GM12878 (cell line): ENCODE data around the gene GALNTL6. TPM values are rescaled to one million over a fixed set of nuclear protein-coding genes. Genes with fewer than 3 reads are reported as not detected.

Experiments used
- ATAC-seq: fragments of 200-7000 bp; cut with Tn5 transposase; 3 replicates; pipeline ENCODE4 v1.9.1; 2020; ENCODE audit warnings: mild to moderate bottlenecking, moderate library complexity
- BruUV-seq: library from RNA; stranded (reverse); fragments of 400-500 nt; replicated peaks from 2 replicates; lab custom pipeline; 2021; lab: Mats Ljungman, UMichigan
- CTCF ChIA-PET: fragments of 300-600 bp; sonication (Branson Sonifier 250); formaldehyde crosslinking; extraction: SDS; loops from one replicate; lab custom pipeline; 2021; ENCODE audit warnings: inconsistent platforms; lab: Yijun Ruan, JAX
- POLR2A ChIA-PET: fragments of 350-600 bp; formaldehyde crosslinking; extraction: SDS; loops from one replicate; lab custom pipeline; 2021; ENCODE audit warnings: inconsistent platforms; lab: Charles Lee
- RAD21 ChIA-PET: fragments of 300-600 bp; sonication (Branson Sonifier 250); formaldehyde crosslinking; loops from one replicate; lab custom pipeline; 2023; ENCODE audit warnings: antibody characterized with exemption; ENCODE audit not compliant: unreplicated experiment; lab: Charles Lee
- SMC1A ChIA-PET: fragments of 300-600 bp; sonication (Branson Sonifier 250); formaldehyde crosslinking; loops from one replicate; lab custom pipeline; 2023; ENCODE audit not compliant: unreplicated experiment, uncharacterized antibody; lab: Charles Lee
- DNase-seq: peaks from one replicate; pipeline ENCODE4 v3.0.0-alpha.2; 2011; ENCODE audit warnings: low read depth, low spot score
- FAIRE-seq: peaks from 3 replicates; lab custom pipeline; 2011; peaks lifted over from hg19 to GRCh38; lab: Jason Lieb, UNC
- H2AFZ ChIP-seq: 2 replicates; pipeline ENCODE4 v1.6.0; 2011; ENCODE audit warnings: low read depth, low read length, control low read depth; ENCODE audit not compliant: control insufficient read depth
- H3K27ac ChIP-seq: 2 replicates; pipeline ENCODE4 v1.5.1; 2011; ENCODE audit warnings: control low read depth; ENCODE audit not compliant: control insufficient read depth, insufficient read depth
- H3K27me3 ChIP-seq, 2 experiments: replicated peaks in 1 of 2; 2 replicates each; pipeline versions ENCODE4 v1.6.0 to v1.6.1; 2011; ENCODE audit warnings: low read length in 1 of 2; ENCODE audit not compliant: control insufficient read depth in 2 of 2, insufficient read depth in 2 of 2
- H3K36me3 ChIP-seq, 2 experiments: 2 replicates each; pipeline ENCODE4 v1.5.1; 2011; ENCODE audit warnings: low read length in 1 of 2; ENCODE audit not compliant: control insufficient read depth in 2 of 2, insufficient read depth in 2 of 2
- H3K4me1 ChIP-seq: 2 replicates; pipeline ENCODE4 v1.6.1; 2011; ENCODE audit warnings: mild to moderate bottlenecking, low read length, moderate library complexity, mixed read lengths; ENCODE audit not compliant: control insufficient read depth, insufficient read depth
- H3K4me2 ChIP-seq: 2 replicates; pipeline ENCODE4 v1.6.0; 2011; ENCODE audit warnings: control low read depth; ENCODE audit not compliant: control insufficient read depth, insufficient read depth
- H3K4me3 ChIP-seq: fragments of 200-600 bp; sonication (generic); 2 replicates; pipeline ENCODE4 v1.5.1; 2016
- H3K79me2 ChIP-seq: 2 replicates; pipeline ENCODE4 v1.6.0; 2011; ENCODE audit warnings: low read length; ENCODE audit not compliant: control insufficient read depth, insufficient read depth
- H3K9ac ChIP-seq: 2 replicates; pipeline ENCODE4 v1.8.0; 2011; ENCODE audit warnings: low read length, control low read depth, mixed read lengths; ENCODE audit not compliant: control insufficient read depth, insufficient read depth
- H3K9me3 ChIP-seq: replicated peaks from 3 replicates; pipeline ENCODE4 v1.5.1; 2011; ENCODE audit warnings: mild to moderate bottlenecking, low read length; ENCODE audit not compliant: control insufficient read depth, insufficient read depth
- H4K20me1 ChIP-seq: 2 replicates; pipeline ENCODE4 v1.6.0; 2011; ENCODE audit not compliant: control insufficient read depth, insufficient read depth
- BMI1 ChIP-seq: fragments of 450-650 bp; IDR thresholded peaks from 2 replicates; pipeline ENCODE4 v1.6.1; 2016; ENCODE audit warnings: mild to moderate bottlenecking, moderate library complexity, borderline replicate concordance
- CEBPB ChIP-seq, 2 experiments: fragments of 150-350 bp in 1 of 2; IDR thresholded peaks; 2 replicates each; pipeline ENCODE4 v1.6.1; 2012 to 2014; ENCODE audit warnings: low read depth in 2 of 2, low read length in 2 of 2, borderline replicate concordance in 1 of 2, inconsistent platforms in 1 of 2
- JUND ChIP-seq: IDR thresholded peaks from 2 replicates; pipeline ENCODE4 v1.6.1; 2012; ENCODE audit warnings: low read depth, mild to moderate bottlenecking, low read length, improper control_type of control experiment, moderate library complexity
- KDM1A ChIP-seq: fragments of 200-600 bp; sonication (generic); IDR thresholded peaks from 2 replicates; pipeline ENCODE4 v1.6.1; 2016; ENCODE audit warnings: borderline replicate concordance
- NR2F1 ChIP-seq: fragments of 450-650 bp; conservative IDR thresholded peaks from 2 replicates; pipeline ENCODE4 v1.6.1; 2017; ENCODE audit warnings: mild to moderate bottlenecking
- PAX8 ChIP-seq: fragments of 450-650 bp; IDR thresholded peaks from 2 replicates; pipeline ENCODE4 v1.6.1; 2017; ENCODE audit warnings: mild to moderate bottlenecking, moderate library complexity
- PML ChIP-seq: IDR thresholded peaks from 2 replicates; pipeline ENCODE4 v1.6.1; 2012; ENCODE audit warnings: low read length, inconsistent platforms
- POU2F2 ChIP-seq: IDR thresholded peaks from 3 replicates; pipeline ENCODE4 v1.6.1; 2011; ENCODE audit warnings: low read depth, mild to moderate bottlenecking, low read length, borderline replicate concordance
- RUNX3 ChIP-seq: IDR thresholded peaks from 2 replicates; pipeline ENCODE4 v1.6.1; 2012; ENCODE audit warnings: low read length, inconsistent platforms
- SMAD1 ChIP-seq: fragments of 450-650 bp; IDR thresholded peaks from 2 replicates; pipeline ENCODE4 v1.6.1; 2018; ENCODE audit warnings: mild to moderate bottlenecking, low read depth; ENCODE audit not compliant: partially characterized antibody
- STAT1 ChIP-seq: fragments of 450-650 bp; conservative IDR thresholded peaks from 2 replicates; pipeline ENCODE4 v1.6.1; 2014; ENCODE audit warnings: antibody characterized with exemption, mild to moderate bottlenecking
- SUPT20H ChIP-seq: IDR thresholded peaks from 2 replicates; pipeline ENCODE4 v1.6.1; 2011; ENCODE audit warnings: low read depth, mild to moderate bottlenecking, low read length, moderate library complexity, borderline replicate concordance; ENCODE audit not compliant: control insufficient read depth
- TCF12 ChIP-seq: IDR thresholded peaks from 2 replicates; pipeline ENCODE4 v1.6.1; 2011; ENCODE audit warnings: low read depth, mild to moderate bottlenecking, low read length
- TCF7 ChIP-seq: IDR thresholded peaks from 2 replicates; pipeline ENCODE4 v1.6.1; 2014; ENCODE audit warnings: antibody characterized with exemption, borderline replicate concordance
- YBX1 ChIP-seq: fragments of 450-650 bp; IDR thresholded peaks from 2 replicates; pipeline ENCODE4 v1.6.1; 2016; ENCODE audit warnings: antibody characterized with exemption
- ZNF24 ChIP-seq: fragments of 450-650 bp; IDR thresholded peaks from 2 replicates; pipeline ENCODE4 v1.6.1; 2017; ENCODE audit warnings: antibody characterized with exemption, mild to moderate bottlenecking
- ZZZ3 ChIP-seq: IDR thresholded peaks from 2 replicates; pipeline ENCODE4 v1.6.1; 2011; ENCODE audit warnings: low read depth; ENCODE audit not compliant: control insufficient read depth, insufficient read length
- WGBS: methylation state at CpG from one replicate; pipeline ENCODE4 v1.1.6; 2016; ENCODE audit warnings: low lambda C conversion rate; ENCODE audit not compliant: insufficient replicate concordance, insufficient coverage; ENCODE audit errors: missing lambda C conversion rate; 5-methylcytosine and 5-hydroxymethylcytosine counted together
- in situ Hi-C: fragments of 300-500 bp; cut with MboI; formaldehyde crosslinking; loops from 9 replicates; pipeline ENCODE4 v1.14.3; 2018; ENCODE audit warnings: mixed read lengths
- intact Hi-C: fragments of 100-400 bp; cut with micrococcal nuclease; formaldehyde crosslinking; loops from one replicate; pipeline ENCODE4 v1.14.2; 2022; ENCODE audit not compliant: unreplicated experiment
- polyA plus RNA-seq, 11 experiments: library from polyadenylated mRNA; depleted of rRNA in 4 of 11; unstranded in 6 of 11; stranded (reverse) in 5 of 11; fragments of >200 nt; fragmentation: Nextera tagmentation in 4 of 11; fragmentation: Illumina TruSeq in 1 of 11; extraction: Ambion mirVana in 4 of 11; extraction: Trizol in 1 of 11; gene quantifications; 1 replicate in 1 of 11; 2 replicates in 10 of 11; pipeline versions ENCODE4 v1.2.1 to v1.2.3, GENCODE V29; 2011 to 2016; ENCODE audit warnings: inconsistent platforms in 2 of 11, missing spikeins in 2 of 11, low read depth in 1 of 11
- total RNA-seq, 4 experiments: library from RNA; depleted of rRNA in 3 of 4; stranded (reverse); fragments of >200 nt in 3 of 4; fragmentation: Illumina TruSeq in 1 of 4; extraction: Trizol in 1 of 4; gene quantifications; 2 replicates each; pipeline versions ENCODE4 v1.2.1 to v1.2.3, GENCODE V29; 2013 to 2021
- TF ChIP-seq, protein P1 (sequence below): IDR thresholded peaks from 2 replicates; pipeline ENCODE4 v1.6.1; 2011; ENCODE audit warnings: low read depth, mild to moderate bottlenecking, low read length, moderate library complexity, borderline replicate concordance; ENCODE audit errors: extremely low read depth
- TF ChIP-seq, protein P2 (sequence below): fragments of 450-650 bp; conservative IDR thresholded peaks from 2 replicates; pipeline ENCODE4 v1.6.1; 2017; ENCODE audit warnings: mild to moderate bottlenecking, moderate library complexity

GALNTL6 gene
- total and polyA plus RNA-seq, 10 of the 15 experiments (the other 5 are each of a cell fraction or from before 2014, with no cell fraction given), result 0.01 to 0.29 TPM; not detected in 8

DNA sequence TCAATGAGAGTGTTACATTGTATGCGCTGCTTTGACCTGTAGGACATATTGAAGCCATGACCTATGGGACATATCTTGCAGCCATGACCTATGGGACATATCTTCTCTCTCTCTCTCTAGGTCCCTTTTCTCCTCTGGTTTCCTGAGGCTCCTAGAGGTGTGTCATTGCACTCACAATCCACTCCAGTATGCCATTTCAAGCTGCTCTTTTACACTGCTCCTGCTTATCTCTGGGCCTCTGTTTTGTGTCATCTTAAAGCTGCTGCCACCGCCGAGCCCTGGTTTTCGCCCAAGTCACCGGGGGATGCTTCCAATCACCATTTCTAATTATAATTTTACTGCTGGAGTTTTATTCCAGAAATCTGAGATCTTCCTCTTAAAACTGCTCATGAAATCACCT is 336.1 kb downstream of the GALNTL6 start:
- BruUV-seq, result no TSS peak
- Histone ChIP-seq H2AFZ (no peak overlapping the region), H3K9ac (no peak overlapping the region), H3K27ac (no peak overlapping the region), H3K36me3 (no peaks in the 10 kb centered on the region), H4K20me1 (no peaks in the 10 kb centered on the region), H3K4me3 (no peak overlapping the region), H3K9me3 (no peaks in the 10 kb centered on the region), H3K4me2 (no peak overlapping the region), H3K79me2 (no peaks in the 10 kb centered on the region), H3K4me1 (no peaks in the 10 kb centered on the region), H3K27me3 (no peaks in the 10 kb centered on the region)
- SMC1A ChIA-PET, result no interaction called here
- ATAC-seq, result no peak
- TF ChIP-seq, protein P1, sequence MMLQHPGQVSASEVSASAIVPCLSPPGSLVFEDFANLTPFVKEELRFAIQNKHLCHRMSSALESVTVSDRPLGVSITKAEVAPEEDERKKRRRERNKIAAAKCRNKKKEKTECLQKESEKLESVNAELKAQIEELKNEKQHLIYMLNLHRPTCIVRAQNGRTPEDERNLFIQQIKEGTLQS, result no peak
- TF ChIP-seq BMI1, result no peak
- TF ChIP-seq ZNF24, result no peak
- CTCF ChIA-PET, result no interaction called here
- in situ Hi-C loops, result no loop called here
- RAD21 ChIA-PET, result no interaction called here
- WGBS, result 46% methylated on average over 5 of the region's 5 CpGs
- no peak for DNase-seq
- intact Hi-C loops, result no loop called here
- POLR2A ChIA-PET, result no interaction called here
- no peak for FAIRE-seq

DNA sequence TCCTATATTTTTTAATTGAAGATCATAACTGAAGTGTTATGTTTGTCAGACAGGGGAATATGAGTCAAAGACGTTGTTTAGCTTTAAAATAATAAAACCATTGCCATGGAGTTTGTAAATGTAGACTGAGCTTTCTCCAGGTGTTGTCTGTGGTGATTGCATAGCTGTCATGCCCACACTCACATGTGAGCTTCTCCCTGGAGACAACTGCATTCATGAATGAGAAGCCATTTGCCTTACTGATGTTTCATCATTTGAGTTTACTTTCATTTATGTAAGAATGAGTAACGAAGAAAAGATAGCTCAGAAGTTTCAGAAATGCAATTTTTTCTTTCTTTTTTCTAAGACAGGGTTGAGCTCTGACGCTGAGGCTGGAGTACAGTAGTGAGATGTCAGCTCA is 339.1 kb downstream of the GALNTL6 start:
- Histone ChIP-seq H4K20me1 (no peaks in the 10 kb centered on the region), H2AFZ (no peak overlapping the region), H3K4me1 (no peaks in the 10 kb centered on the region), H3K9me3 (no peaks in the 10 kb centered on the region), H3K27ac (no peak overlapping the region), H3K4me3 (no peak overlapping the region), H3K27me3 (no peaks in the 10 kb centered on the region), H3K9ac (no peak overlapping the region), H3K79me2 (no peaks in the 10 kb centered on the region), H3K4me2 (no peak overlapping the region), H3K36me3 (no peaks in the 10 kb centered on the region)
- intact Hi-C loops (no loop called here), in situ Hi-C loops (no loop called here)
- FAIRE-seq (no peak), ATAC-seq (peak; percentile 54), DNase-seq (no peak)
- WGBS, result 0% methylated on average over 3 of the region's 3 CpGs
- ChIA-PET SMC1A (interaction anchor here (1.0 kb wide), 1 partner anchor 283 kb away, joined by 3 read pairs; no protein-coding TSS in a partner anchor), CTCF (no interaction called here), RAD21 (no interaction called here), POLR2A (no interaction called here)
- BruUV-seq, result no TSS peak
- TF ChIP-seq SMAD1 (no peak), STAT1 (no peak), TCF12 (no peak), POU2F2 (no peak), ZZZ3 (no peak), PAX8 (no peak), KDM1A (no peak), RUNX3 (no peak), TCF7 (no peak), CEBPB (IDR thresholded peaks at IDR 0.05; ENCODE audit: borderline replicate concordance in 1 of 2, low read depth in 2 of 2, low read length in 2 of 2) (no peak), NR2F1 (no peak), YBX1 (no peak), PML (no peak), SUPT20H (no peak), JUND (no peak)
- TF ChIP-seq, protein P2, sequence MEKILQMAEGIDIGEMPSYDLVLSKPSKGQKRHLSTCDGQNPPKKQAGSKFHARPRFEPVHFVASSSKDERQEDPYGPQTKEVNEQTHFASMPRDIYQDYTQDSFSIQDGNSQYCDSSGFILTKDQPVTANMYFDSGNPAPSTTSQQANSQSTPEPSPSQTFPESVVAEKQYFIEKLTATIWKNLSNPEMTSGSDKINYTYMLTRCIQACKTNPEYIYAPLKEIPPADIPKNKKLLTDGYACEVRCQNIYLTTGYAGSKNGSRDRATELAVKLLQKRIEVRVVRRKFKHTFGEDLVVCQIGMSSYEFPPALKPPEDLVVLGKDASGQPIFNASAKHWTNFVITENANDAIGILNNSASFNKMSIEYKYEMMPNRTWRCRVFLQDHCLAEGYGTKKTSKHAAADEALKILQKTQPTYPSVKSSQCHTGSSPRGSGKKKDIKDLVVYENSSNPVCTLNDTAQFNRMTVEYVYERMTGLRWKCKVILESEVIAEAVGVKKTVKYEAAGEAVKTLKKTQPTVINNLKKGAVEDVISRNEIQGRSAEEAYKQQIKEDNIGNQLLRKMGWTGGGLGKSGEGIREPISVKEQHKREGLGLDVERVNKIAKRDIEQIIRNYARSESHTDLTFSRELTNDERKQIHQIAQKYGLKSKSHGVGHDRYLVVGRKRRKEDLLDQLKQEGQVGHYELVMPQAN, result no peak
